Activated gamma-delta T cell treated with Interleukin-2 at 50 U/mL for 16 hours (primary cell): ENCODE measurements around the gene STAP2.
"Not testable (repeated sequence)": the region's sequence is repeated elsewhere in the genome, so short reads cannot be mapped to it uniquely, and the experiment has no call there.

Experiments
- DNase-seq: peaks from one replicate; pipeline ENCODE4 v3.0.0-alpha.2; 2020

Gene STAP2

GRCh38 chr19:4354897-4355296, 16.3 kb upstream of the STAP2 start:
- no peak for DNase-seq

- no peak for DNase-seq
Observed at GRCh38 chr19:4354282-4354681, 15.7 kb upstream of the STAP2 start.

GRCh38 chr19:4352701-4353121, 14.1 kb upstream of the STAP2 start:
- peak; percentile 61 for DNase-seq

- DNase-seq, result no peak
Observed at GRCh38 chr19:4350726-4351125, 12.1 kb upstream of the STAP2 start.

DNA sequence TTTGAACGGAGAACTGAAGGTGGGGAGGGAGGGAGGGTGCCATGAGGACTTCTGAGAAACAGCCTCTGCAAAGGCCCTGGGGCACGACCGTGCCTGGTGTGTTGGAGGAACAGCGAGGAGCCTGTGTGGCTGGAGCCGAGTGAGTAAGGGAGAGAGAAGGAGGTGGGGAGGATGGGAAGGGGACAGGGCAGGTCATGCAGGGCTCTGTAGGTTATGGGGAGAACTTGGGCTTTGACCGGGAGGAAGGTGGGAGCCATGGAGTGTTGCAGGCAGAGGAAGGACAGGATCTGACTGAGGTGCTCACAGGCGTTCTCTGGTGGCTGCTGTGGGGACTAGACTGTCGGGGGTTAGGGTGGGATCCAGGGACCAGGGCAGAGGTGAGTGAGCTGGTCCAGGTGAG, 11.5 kb upstream of the STAP2 start:
- DNase-seq, result no peak

DNA sequence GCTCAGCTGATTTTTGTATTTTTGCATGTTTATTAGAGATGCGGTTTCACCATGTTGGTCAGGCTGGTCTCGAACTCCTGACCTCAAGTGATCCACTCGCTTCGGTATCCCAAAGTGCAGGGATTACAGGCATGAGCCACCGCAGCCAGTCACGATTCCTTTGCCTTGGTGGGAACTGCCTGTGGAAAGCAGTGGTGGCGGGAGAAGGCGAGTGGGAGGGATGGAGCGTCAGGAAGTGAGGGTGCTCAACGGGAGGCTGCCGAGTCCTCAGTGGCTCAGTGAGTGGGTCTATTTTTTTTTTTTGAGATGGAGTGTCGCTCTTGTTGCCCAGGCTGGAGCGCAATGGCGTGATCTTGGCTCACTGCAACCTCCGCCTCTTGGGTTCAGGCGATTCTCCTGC, 10.6 kb upstream of the STAP2 start:
- not testable (repeated sequence) for DNase-seq

- no peak for DNase-seq
Observed at GRCh38 chr19:4347521-4347920, 8.9 kb upstream of the STAP2 start.

- DNase-seq, result no peak
Observed at GRCh38 chr19:4346020-4346383, 7.4 kb upstream of the STAP2 start.

DNA sequence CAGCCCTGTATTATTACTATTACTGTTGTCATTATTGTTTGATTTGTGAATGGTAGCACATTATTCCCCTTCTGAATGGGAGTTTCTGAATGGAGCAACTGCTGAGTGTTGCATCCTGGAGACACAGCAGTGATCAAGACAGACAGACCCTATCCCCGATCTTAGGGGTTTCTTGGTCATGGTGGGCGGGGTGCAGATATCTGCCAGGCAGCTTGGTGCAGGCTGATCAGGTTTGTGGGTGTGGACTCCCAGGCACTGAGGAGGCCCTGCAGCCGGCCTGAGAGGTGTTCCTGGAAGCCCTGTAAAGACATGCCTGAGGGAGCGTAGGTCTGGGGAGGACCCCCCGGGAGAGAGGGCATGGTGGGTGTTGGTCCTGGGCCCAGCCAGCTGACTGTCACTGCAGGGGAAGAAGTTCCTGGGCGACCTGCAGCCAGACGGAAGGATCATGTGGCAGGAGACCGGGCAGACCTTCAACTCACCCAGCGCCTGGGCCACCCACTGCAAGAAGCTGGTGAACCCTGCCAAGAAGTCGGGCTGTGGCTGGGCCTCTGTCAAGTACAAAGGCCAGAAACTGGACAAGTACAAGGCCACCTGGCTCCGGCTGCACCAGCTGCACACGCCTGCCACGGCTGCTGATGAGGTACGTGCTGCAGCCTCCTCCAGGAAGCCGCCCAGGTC, 6.9 kb upstream of the STAP2 start:
- no peak for DNase-seq

DNA sequence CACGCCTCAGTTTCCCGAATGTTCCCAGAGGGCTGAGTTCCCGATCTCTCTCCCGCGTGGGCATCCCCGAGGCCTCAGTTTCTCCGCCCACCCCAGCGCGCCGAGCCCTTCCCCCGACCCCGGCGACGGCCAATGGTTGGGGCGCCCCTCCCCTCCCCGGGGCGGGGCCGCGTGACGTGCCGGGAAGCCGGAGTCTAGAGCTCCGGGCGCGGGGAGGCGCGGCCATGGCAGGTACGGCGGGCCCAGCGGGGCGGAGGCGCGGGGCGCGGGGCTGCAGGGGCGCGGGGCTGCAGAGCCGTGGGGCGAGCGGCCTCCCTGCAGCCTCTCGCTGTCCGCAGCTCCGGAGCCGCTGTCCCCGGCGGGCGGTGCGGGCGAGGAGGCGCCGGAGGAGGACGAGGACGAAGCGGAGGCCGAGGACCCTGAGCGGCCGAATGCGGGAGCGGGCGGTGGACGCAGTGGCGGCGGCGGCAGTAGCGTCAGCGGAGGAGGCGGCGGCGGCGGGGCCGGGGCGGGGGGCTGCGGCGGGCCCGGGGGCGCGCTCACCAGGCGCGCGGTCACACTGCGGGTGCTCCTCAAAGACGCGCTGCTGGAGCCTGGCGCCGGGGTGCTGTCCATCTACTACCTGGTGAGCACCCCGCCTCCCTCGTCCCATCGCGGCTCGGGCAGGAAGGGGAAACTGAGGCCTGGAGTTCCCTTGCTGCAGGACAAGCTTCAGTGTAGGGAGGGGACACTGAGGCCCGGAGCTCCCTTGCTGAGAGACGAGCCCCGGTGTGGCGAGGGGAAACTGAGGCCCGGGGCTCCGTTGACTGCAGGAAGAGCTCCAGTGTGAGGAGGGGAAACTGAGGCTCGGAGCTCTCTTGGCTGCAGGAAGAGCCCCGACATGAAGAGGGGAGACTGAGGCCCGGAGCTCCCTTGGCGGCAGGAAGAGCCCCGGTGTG, 5.0 kb upstream of the STAP2 start, which contains the start of gene MPND:
TSS of gene MPND (plus strand) at position 193 of the 938 bp plus-strand sequence. CDS start at position 225, 32 bp downstream.
- DNase-seq, result peak; percentile 91

- DNase-seq, result peak; percentile 84
Observed at GRCh38 chr19:4342615-4343369, 4.2 kb upstream of the STAP2 start.

GRCh38 chr19:4342314-4342614, 3.6 kb upstream of the STAP2 start:
- DNase-seq, result no peak

DNA sequence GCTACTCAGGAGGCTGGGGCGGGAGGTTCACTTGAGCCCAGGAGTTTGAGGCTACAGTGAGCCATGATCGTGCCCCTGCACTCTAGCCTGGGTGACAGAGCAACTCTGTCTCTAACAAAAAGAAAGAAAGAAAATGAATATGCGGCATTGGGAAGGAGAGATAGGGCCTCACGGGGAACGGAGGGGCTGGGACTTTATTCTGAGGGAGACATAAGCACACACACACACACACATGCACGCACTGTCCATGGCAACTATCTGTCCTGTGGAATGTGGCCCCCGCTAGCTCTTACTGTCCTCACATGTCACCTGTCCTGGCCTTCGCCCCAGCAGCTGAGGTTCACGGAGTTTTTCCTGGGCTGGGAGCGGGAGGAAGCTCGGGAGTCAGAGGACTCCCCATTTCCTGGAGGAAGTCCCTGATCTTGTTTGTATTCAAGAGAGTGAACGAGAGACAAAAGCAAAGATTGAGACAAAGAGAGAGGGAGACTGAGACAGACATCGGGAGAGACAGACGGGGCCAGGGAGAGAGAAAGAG, 654 bp downstream of the STAP2 start:
- no peak for DNase-seq

DNA sequence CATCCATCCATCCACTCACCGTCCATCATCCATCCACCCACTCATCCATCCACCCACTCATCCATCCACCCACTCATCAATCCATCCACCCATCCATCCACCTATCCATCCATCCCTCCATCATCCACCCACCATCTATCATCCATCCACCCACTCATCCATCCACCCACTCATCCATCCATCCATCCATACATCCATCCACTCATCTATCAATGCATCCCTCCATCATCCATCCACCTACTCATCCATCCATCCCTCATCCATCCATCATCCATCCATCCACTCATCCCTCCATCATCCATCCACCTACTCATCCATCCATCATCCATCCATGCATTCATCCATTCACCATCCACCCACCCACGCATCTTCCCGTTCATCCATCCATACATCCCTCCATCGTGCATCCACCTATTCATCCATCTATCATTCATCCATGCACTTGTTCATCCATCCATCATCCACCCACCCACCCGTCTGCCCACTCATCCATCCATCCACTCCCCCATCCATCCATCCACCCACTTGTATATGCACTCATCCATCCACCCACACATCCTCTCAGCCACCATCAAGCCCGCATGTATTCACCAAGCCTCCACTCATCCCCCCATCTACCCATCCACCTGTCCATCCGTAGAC, 3.6 kb downstream of the STAP2 start:
- DNase-seq, result no peak

DNA sequence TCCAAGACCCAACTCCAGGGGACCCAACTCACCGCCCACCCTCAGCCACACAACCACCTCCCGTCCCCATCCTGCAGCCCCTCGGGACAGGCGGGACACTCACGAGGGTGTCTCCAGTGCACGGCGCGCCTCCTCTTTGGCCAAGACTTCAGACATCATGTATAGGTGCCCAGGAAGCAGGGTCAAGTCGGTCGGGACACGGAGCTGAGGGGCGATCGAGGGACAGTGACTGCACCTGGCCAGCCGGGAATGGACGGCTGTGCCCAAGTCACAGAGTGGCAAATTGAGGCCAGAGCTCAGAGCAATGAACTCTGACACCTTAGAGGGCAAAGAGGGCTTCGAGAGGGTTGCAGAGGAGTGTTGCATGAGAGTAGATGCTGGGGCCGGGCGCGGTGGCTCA, 8.8 kb downstream of the STAP2 start:
- DNase-seq, result no peak

- DNase-seq, result not testable (repeated sequence)
Observed at GRCh38 chr19:4328991-4329681, 9.5 kb downstream of the STAP2 start.

- DNase-seq, result peak; percentile 94
Observed at GRCh38 chr19:4328243-4328990, 10.2 kb downstream of the STAP2 start.

- DNase-seq, result no peak
Observed at GRCh38 chr19:4327877-4328242, 10.8 kb downstream of the STAP2 start.

DNA sequence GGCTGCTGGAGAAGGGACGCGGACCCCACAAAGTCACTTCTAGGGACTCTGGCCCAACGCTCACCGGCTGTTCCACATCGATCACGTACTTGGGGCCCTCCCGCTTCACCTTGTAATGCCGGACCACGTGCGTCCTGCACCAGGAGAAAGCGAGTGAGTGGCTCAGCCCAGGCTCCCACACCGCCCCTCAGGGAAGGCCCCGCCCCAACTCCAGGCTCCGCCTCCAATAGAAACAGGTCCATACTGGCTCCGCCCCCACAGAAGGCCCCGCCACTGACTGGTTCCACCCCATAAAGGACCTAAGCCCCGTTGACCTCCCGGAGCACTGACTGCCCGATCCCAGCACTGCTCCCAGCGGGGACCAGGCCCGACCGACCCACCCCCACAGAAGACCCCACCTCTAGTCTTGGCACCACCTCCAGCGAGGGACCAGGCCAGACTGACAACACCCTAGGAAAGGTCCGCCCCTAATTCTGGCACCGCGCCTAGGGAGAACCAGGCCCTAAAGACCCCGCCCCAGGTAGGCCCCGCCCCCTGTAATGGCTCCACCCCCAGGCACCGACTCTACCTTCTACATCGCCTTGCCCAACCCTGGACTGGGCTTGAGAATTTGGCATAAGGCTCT, 11.3 kb downstream of the STAP2 start:
- peak; percentile 50 for DNase-seq

GRCh38 chr19:4326837-4327251, 11.8 kb downstream of the STAP2 start:
- DNase-seq, result peak; percentile 25
